H1 (cell line): ENCODE results near the gene ZCCHC17. TPM values are rescaled to one million over a fixed set of nuclear protein-coding genes. Genes with fewer than 3 reads are reported as not detected.

Experiments used
- CTCF ChIA-PET: fragments of 300-600 bp; sonication (Branson Sonifier 250); formaldehyde crosslinking; loops from one replicate; lab custom pipeline; 2021; ENCODE audit not compliant: partially characterized antibody; lab: Charles Lee
- POLR2A ChIA-PET: fragments of 300-600 bp; sonication (Branson Sonifier 250); formaldehyde crosslinking; loops from one replicate; lab custom pipeline; 2021; ENCODE audit warnings: inconsistent platforms; ENCODE audit not compliant: partially characterized antibody; lab: Charles Lee
- DNase-seq, 2 experiments: peaks; one replicate each; pipeline versions ENCODE4 v3.0.0 to v3.0.0-alpha.2; 2010 to 2022; ENCODE audit warnings: low spot score in 2 of 2, low read depth in 1 of 2, mixed read lengths in 1 of 2
- FAIRE-seq: peaks from 2 replicates; lab custom pipeline; 2011; peaks lifted over from hg19 to GRCh38; lab: Jason Lieb, UNC
- H2AFZ ChIP-seq: 2 replicates; pipeline ENCODE4 v1.8.1; 2012; ENCODE audit warnings: low read length, inconsistent platforms
- H2AK5ac ChIP-seq: 2 replicates; pipeline ENCODE4 v1.6.1; 2013; ENCODE audit warnings: low read depth, low read length
- H2BK120ac ChIP-seq: replicated peaks from 2 replicates; pipeline ENCODE3; 2013; ENCODE audit warnings: low read depth, low read length, inconsistent platforms
- H2BK12ac ChIP-seq: 2 replicates; pipeline ENCODE4 v1.6.1; 2013; ENCODE audit warnings: low read depth, low read length
- H2BK15ac ChIP-seq: 2 replicates; pipeline ENCODE4 v1.6.1; 2013; ENCODE audit warnings: low read length
- H2BK20ac ChIP-seq: 2 replicates; pipeline ENCODE4 v1.6.1; 2013; ENCODE audit warnings: low read length
- H2BK5ac ChIP-seq: 2 replicates; pipeline ENCODE4 v1.6.1; 2013; ENCODE audit warnings: low read depth, low read length
- H3K14ac ChIP-seq: 2 replicates; pipeline ENCODE4 v1.6.1; 2013; ENCODE audit warnings: inconsistent platforms; ENCODE audit not compliant: insufficient read length
- H3K18ac ChIP-seq: 2 replicates; pipeline ENCODE4 v1.6.1; 2013; ENCODE audit warnings: low read length; ENCODE audit errors: extremely low read depth
- H3K23ac ChIP-seq: 2 replicates; pipeline ENCODE4 v1.6.1; 2013; ENCODE audit warnings: inconsistent platforms; ENCODE audit not compliant: insufficient read length
- H3K23me2 ChIP-seq: 2 replicates; pipeline ENCODE4 v1.6.1; 2013; ENCODE audit warnings: low read depth, low read length
- H3K27ac ChIP-seq: 2 replicates; pipeline ENCODE4 v1.6.1; 2011; ENCODE audit warnings: low read depth, low read length, inconsistent platforms
- H3K27me3 ChIP-seq, 4 experiments: replicated peaks in 1 of 4; 1 replicate in 1 of 4; 2 replicates in 3 of 4; pipeline versions ENCODE4 v1.6.1 to v1.8.1; 2011 to 2013; ENCODE audit warnings: low read length in 3 of 4, mild to moderate bottlenecking in 3 of 4, inconsistent platforms in 2 of 4, mixed read lengths in 2 of 4, moderate library complexity in 1 of 4; ENCODE audit not compliant: control insufficient read depth in 3 of 4, insufficient read depth in 3 of 4; ENCODE audit errors: extremely low read depth in 1 of 4
- H3K36me3 ChIP-seq, 4 experiments: 2 replicates each; pipeline versions ENCODE4 v1.6.1 to v1.8.1; 2011 to 2013; ENCODE audit warnings: mild to moderate bottlenecking in 4 of 4, low read length in 3 of 4, moderate library complexity in 2 of 4, control low read depth in 1 of 4, inconsistent platforms in 1 of 4; ENCODE audit not compliant: insufficient read depth in 4 of 4, control insufficient read depth in 2 of 4
- H3K4ac ChIP-seq: replicated peaks from 2 replicates; pipeline ENCODE3; 2013; ENCODE audit warnings: low read length, low read depth, mixed read lengths, inconsistent platforms; ENCODE audit not compliant: insufficient read length
- H3K4me1 ChIP-seq, 4 experiments: replicated peaks in 1 of 4; 1 replicate in 1 of 4; 2 replicates in 3 of 4; pipeline versions ENCODE4 v1.6.1 to v1.8.1; 2011 to 2013; ENCODE audit warnings: low read length in 3 of 4, inconsistent platforms in 2 of 4, mixed read lengths in 1 of 4; ENCODE audit not compliant: insufficient read depth in 4 of 4, control insufficient read depth in 3 of 4
- H3K4me2 ChIP-seq, 2 experiments: 2 replicates each; pipeline versions ENCODE4 v1.6.1 to v1.8.1; 2011 to 2013; ENCODE audit warnings: low read depth in 2 of 2, low read length in 2 of 2, control low read depth in 1 of 2, inconsistent platforms in 1 of 2, mild to moderate bottlenecking in 1 of 2; ENCODE audit not compliant: insufficient read depth in 1 of 2
- H3K4me3 ChIP-seq, 4 experiments: fragments of 200-600, 300-600 bp in 1 of 4; sonication (generic), shearing (Covaris generic), sonication (Bioruptor Twin) in 1 of 4; 2 replicates each; pipeline versions ENCODE4 v1.5.1 to v1.8.1; 2011 to 2016; ENCODE audit warnings: low read length in 4 of 4, low read depth in 3 of 4, control low read depth in 2 of 4, inconsistent platforms in 2 of 4, mild to moderate bottlenecking in 2 of 4, mixed read lengths in 1 of 4, moderate library complexity in 1 of 4; ENCODE audit not compliant: insufficient read depth in 2 of 4; ENCODE audit errors: extremely low read depth in 1 of 4
- H3K56ac ChIP-seq: replicated peaks from 2 replicates; pipeline ENCODE3; 2013; ENCODE audit warnings: low read depth, mild to moderate bottlenecking, mixed read lengths, low read length, inconsistent platforms; ENCODE audit not compliant: insufficient read length
- H3K79me1 ChIP-seq: 2 replicates; pipeline ENCODE4 v1.6.1; 2013; ENCODE audit warnings: low read depth, low read length, control low read depth
- H3K79me2 ChIP-seq, 2 experiments: 2 replicates each; pipeline versions ENCODE4 v1.6.1 to v1.8.1; 2012 to 2013; ENCODE audit warnings: low read length in 2 of 2, mild to moderate bottlenecking in 2 of 2, inconsistent platforms in 1 of 2; ENCODE audit not compliant: insufficient read depth in 2 of 2, control insufficient read depth in 1 of 2
- H3K9ac ChIP-seq, 4 experiments: replicated peaks in 1 of 4; 1 replicate in 1 of 4; 2 replicates in 3 of 4; pipeline versions ENCODE4 v1.6.1 to v1.8.1; 2011 to 2013; ENCODE audit warnings: low read depth in 3 of 4, low read length in 3 of 4, control low read depth in 2 of 4, mild to moderate bottlenecking in 2 of 4, moderate library complexity in 2 of 4, inconsistent platforms in 1 of 4; ENCODE audit errors: extremely low read depth in 1 of 4
- H3K9me3 ChIP-seq, 2 experiments: 2 replicates each; pipeline versions ENCODE4 v1.6.1 to v1.8.1; 2012 to 2013; ENCODE audit warnings: mild to moderate bottlenecking in 2 of 2, moderate library complexity in 2 of 2, control low read depth in 1 of 2, inconsistent platforms in 1 of 2, low read depth in 1 of 2, low read length in 1 of 2, mixed read lengths in 1 of 2; ENCODE audit not compliant: insufficient read depth in 2 of 2
- H4K20me1 ChIP-seq, 2 experiments: replicated peaks in 1 of 2; 2 replicates each; pipeline versions ENCODE3 to v1.8.1; 2011 to 2013; ENCODE audit warnings: inconsistent platforms in 2 of 2, low read length in 2 of 2, mild to moderate bottlenecking in 1 of 2; ENCODE audit not compliant: insufficient read depth in 2 of 2, control insufficient read depth in 1 of 2
- H4K5ac ChIP-seq: 2 replicates; pipeline ENCODE4 v1.6.1; 2013; ENCODE audit warnings: low read length, low read depth, mixed read lengths, inconsistent platforms; ENCODE audit not compliant: insufficient read length
- H4K8ac ChIP-seq: 2 replicates; pipeline ENCODE4 v1.8.0; 2013; ENCODE audit warnings: mild to moderate bottlenecking, moderate library complexity, low read length, inconsistent platforms; ENCODE audit not compliant: insufficient read depth; ENCODE audit errors: extremely low read depth
- H4K91ac ChIP-seq: replicated peaks from 2 replicates; pipeline ENCODE3; 2013; ENCODE audit warnings: low read length, mixed read lengths, inconsistent platforms; ENCODE audit not compliant: insufficient read length
- CHD2 ChIP-seq: IDR thresholded peaks from 2 replicates; pipeline ENCODE4 v1.6.1; 2012; ENCODE audit warnings: low read length, improper control_type of control experiment
- NANOG ChIP-seq: IDR thresholded peaks from 2 replicates; pipeline ENCODE4 v1.6.1; 2011; ENCODE audit warnings: low read length, low read depth, mild to moderate bottlenecking, inconsistent platforms; ENCODE audit not compliant: insufficient read depth, poor library complexity, severe bottlenecking
- RAD21 ChIP-seq, 2 experiments: IDR thresholded peaks in 1 of 2; conservative IDR thresholded peaks in 1 of 2; 2 replicates each; pipeline ENCODE4 v1.6.1; 2011; ENCODE audit warnings: low read depth in 2 of 2, low read length in 2 of 2, improper control_type of control experiment in 1 of 2, inconsistent platforms in 1 of 2, mild to moderate bottlenecking in 1 of 2, moderate library complexity in 1 of 2
- RXRA ChIP-seq: IDR thresholded peaks from 2 replicates; pipeline ENCODE4 v1.6.1; 2011; ENCODE audit warnings: low read depth, mild to moderate bottlenecking, low read length, moderate library complexity; ENCODE audit not compliant: insufficient read depth
- SIN3A ChIP-seq, 2 experiments: IDR thresholded peaks in 1 of 2; conservative IDR thresholded peaks in 1 of 2; 2 replicates each; pipeline ENCODE4 v1.6.1; 2011 to 2012; ENCODE audit warnings: low read length in 2 of 2, improper control_type of control experiment in 1 of 2, low read depth in 1 of 2, mild to moderate bottlenecking in 1 of 2
- SIRT6 ChIP-seq: IDR thresholded peaks from one replicate; pipeline ENCODE4 v1.7.1; 2012; ENCODE audit warnings: low read length, inconsistent platforms
- TAF1 ChIP-seq: IDR thresholded peaks from 2 replicates; pipeline ENCODE4 v1.6.1; 2011; ENCODE audit warnings: mild to moderate bottlenecking, low read depth, low read length
- TCF12 ChIP-seq: IDR thresholded peaks from 2 replicates; pipeline ENCODE4 v1.6.1; 2011; ENCODE audit warnings: low read depth, mild to moderate bottlenecking, low read length
- WGBS, 2 experiments: shearing (Covaris generic) in 1 of 2; methylation state at CpG; one replicate each; pipeline versions ENCODE4 v1.1.6 to v1.1.7; 2013 to 2015; ENCODE audit warnings: low lambda C conversion rate in 2 of 2, mixed read lengths in 2 of 2, inconsistent platforms in 1 of 2, low coverage in 1 of 2, missing lambda C conversion rate in 1 of 2; ENCODE audit not compliant: insufficient replicate concordance in 2 of 2, insufficient coverage in 1 of 2, insufficient read length in 1 of 2; ENCODE audit errors: extremely low coverage in 1 of 2, missing lambda C conversion rate in 1 of 2; 5-methylcytosine and 5-hydroxymethylcytosine counted together
- polyA plus RNA-seq, 7 experiments: library from polyadenylated mRNA; depleted of rRNA in 3 of 7; stranded (reverse) in 5 of 7; unstranded in 2 of 7; fragments of >200 nt in 5 of 7; fragments of 200-250 nt in 2 of 7; gene quantifications; 1 replicate in 5 of 7; 2 replicates in 1 of 7; 4 replicates in 1 of 7; pipeline versions ENCODE4 v1.2.1 to v1.2.3, GENCODE V29; 2011 to 2013; ENCODE audit warnings: missing spikeins in 2 of 7, mixed read lengths in 2 of 7
- total RNA-seq: library from RNA; stranded (reverse); fragmentation: NEBNext Ultra II Directional; extraction: Animal tissue kit (Norgen Biotek cat#: 25700); gene quantifications from 2 replicates; pipeline ENCODE4 v1.2.1, GENCODE V29; 2021
- TF ChIP-seq, protein P1 (sequence below): IDR thresholded peaks from 2 replicates; pipeline ENCODE4 v1.6.1; 2011; ENCODE audit warnings: low read length, improper control_type of control experiment

The ZCCHC17 gene
- total and polyA plus RNA-seq, 2 of the 8 experiments (the other 6 are each of a cell fraction or from before 2014, with no cell fraction given), result 51.6 to 59.3 TPM

DNA sequence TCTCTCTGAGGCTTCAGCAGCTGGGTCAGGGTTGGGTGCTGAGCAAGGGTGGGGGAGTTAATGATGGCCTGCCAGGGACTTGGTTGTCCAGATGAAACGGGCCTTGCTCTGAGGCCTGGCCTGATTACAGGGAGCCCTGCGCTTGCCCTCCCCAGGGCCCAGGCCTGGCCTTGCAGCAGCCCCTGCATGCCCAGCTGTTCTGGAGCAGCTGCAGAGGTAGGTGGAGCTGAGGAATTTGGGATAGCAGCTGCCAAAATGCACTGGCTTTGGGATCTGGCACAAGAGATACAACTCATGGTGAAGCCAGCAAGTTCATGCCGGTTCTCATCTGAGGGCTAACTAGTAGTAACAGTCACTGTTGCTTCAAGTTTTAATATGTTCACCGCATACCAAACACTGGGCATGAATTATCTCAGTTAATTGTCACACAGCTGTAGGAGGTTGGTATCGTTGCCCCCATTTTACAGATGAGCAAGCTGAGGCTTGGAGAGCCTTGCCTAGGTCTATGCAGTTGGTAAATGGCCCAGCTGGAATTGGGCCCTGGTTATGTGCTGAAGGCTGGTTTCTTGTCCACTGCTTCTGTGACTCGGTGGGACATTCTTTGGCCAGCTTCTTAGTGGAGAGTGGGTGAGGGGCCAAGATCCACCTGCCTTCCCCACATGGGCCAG lies 108.9 kb downstream of the ZCCHC17 start:
- Histone ChIP-seq H3K14ac (no peak overlapping the region), H4K5ac (no peak overlapping the region), H3K9ac (no peak overlapping the region), H3K4me1 (peaks cover 0 to 3% (median 0%) of the 10 kb centered on the region in 4 experiments; a peak in 2 of 7 replicates), H3K4me2 (no peak overlapping the region), H2BK12ac (no peak overlapping the region), H3K27ac (no peak overlapping the region), H3K36me3 (no peaks in the 10 kb centered on the region; a peak in 1 of 8 replicates), H3K4me3 (no peak overlapping the region), H4K8ac (no peak overlapping the region; the same call in 1 of the 2 replicates), H2BK15ac (no peak overlapping the region), H2BK20ac (no peak overlapping the region), H2BK120ac (no peak overlapping the region), H3K23ac (no peak overlapping the region), H3K79me1 (no peaks in the 10 kb centered on the region), H2AFZ (no peak overlapping the region), H3K27me3 (no peaks in the 10 kb centered on the region), H3K18ac (no peak overlapping the region), H3K23me2 (no peaks in the 10 kb centered on the region), H3K9me3 (no peaks in the 10 kb centered on the region), H2AK5ac (no peak overlapping the region), H4K20me1 (no peaks in the 10 kb centered on the region), H3K4ac (no peak overlapping the region), H4K91ac (no peak overlapping the region), H3K56ac (no peak overlapping the region), H2BK5ac (no peak overlapping the region), H3K79me2 (no peaks in the 10 kb centered on the region)
- POLR2A ChIA-PET, result interaction anchor here (1.1 to 1.2 kb wide), 2 partner anchors 10 to 16 kb away, joined by 3 to 5 read pairs; no protein-coding TSS in a partner anchor
- no peak for DNase-seq
- CTCF ChIA-PET, result interaction anchor here (0.6 to 3.4 kb wide), 4 partner anchors 10 to 1832 kb away, joined by 3 to 21 read pairs (median 10); no protein-coding TSS in a partner anchor
- 86% methylated on average over 5 of the region's 6 CpGs; no CpG with 5 or more reads in 1 of the 2 experiments for WGBS, 2 experiments
- FAIRE-seq, result no peak
- TF ChIP-seq CHD2 (no peak), RXRA (no peak), TCF12 (no peak), RAD21 (IDR thresholded peaks at IDR 0.05 in 1 of 2, conservative IDR thresholded peaks at IDR 0.05 in 1 of 2; ENCODE audit: low read depth in 2 of 2, low read length in 2 of 2) (no peak), NANOG (no peak), SIN3A (conservative IDR thresholded peaks at IDR 0.05 in 1 of 2, IDR thresholded peaks at IDR 0.05 in 1 of 2; ENCODE audit: low read depth in 1 of 2, low read length in 2 of 2) (no peak), TAF1 (no peak), SIRT6 (no peak)
- TF ChIP-seq, protein P1, sequence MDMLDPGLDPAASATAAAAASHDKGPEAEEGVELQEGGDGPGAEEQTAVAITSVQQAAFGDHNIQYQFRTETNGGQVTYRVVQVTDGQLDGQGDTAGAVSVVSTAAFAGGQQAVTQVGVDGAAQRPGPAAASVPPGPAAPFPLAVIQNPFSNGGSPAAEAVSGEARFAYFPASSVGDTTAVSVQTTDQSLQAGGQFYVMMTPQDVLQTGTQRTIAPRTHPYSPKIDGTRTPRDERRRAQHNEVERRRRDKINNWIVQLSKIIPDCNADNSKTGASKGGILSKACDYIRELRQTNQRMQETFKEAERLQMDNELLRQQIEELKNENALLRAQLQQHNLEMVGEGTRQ, result no peak
